ENCODE results near the gene UBE2O. TPM values are rescaled to one million over a fixed set of nuclear protein-coding genes. Genes with fewer than 3 reads are reported as not detected.

UBE2O gene
- total RNA-seq, 2 experiments from 2014 or later, result 30.5 to 31.3 TPM

DNA sequence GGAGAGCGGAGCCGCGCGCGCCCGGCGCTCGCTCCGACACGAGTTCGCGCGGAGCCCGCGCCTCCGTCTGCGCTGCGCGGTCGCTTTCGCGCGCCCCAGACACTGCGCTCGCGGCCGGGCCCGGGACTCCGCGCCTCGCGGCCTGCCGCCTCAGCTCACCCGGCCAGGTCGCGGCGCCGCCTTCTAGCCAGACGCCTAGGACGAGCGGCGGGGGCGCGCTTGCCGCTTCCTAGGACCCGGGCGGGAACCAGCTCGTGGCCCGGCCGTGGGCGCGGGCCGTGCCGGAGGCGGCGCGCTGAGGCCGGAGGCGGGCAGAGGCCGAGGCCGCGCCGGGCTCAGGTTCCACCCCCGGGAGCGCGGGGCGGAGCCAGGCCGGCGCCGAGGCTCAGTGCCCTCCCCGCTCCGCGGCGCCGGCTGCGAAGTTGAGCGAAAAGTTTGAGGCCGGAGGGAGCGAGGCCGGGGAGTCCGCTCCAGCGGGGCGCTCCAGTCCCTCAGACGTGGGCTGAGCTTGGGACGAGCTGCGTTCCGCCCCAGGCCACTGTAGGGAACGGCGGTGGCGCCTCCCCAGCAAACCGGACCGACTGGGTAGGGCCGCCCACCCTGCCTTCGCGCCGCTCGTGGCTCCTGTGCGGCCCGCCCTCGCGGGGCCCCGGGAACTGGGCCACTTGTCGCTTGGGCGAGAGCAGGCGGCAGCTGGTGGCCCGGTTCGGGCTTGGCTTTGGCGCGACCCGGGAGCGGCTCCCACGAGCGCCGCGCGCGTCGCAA lies 68.5 kb downstream of the UBE2O start, which contains the start of gene SPHK1:
Gene SPHK1, plus strand, starts transcription at position 388 of the 765 bp plus-strand sequence. CDS start 1,036 bp downstream, outside the sequence.
- ChIA-PET CTCF (interaction anchor here (0.5 to 4.8 kb wide), 20 partner anchors 8 to 1645 kb away, joined by 3 to 59 read pairs (median 4); partner anchors contain the start of genes PRPSAP1 and RHBDF2), POLR2A (interaction anchor here (0.6 to 1.1 kb wide), 2 partner anchors 31 to 65 kb away, joined by 3 to 4 read pairs; no protein-coding TSS in a partner anchor)
- Mint-ChIP-seq H3K27ac (peak within 1 kb of the TSS; percentile 86), H3K27me3 (peaks cover 2% of the 10 kb centered on the region), H3K4me1 (peaks cover 18% of the 10 kb centered on the region), H3K36me3 (ENCODE audit: low read depth) (no peaks in the 10 kb centered on the region), H3K9me3 (no peaks in the 10 kb centered on the region), H3K4me3 (peak within 1 kb of the TSS; percentile 79)
- DNase-seq, result peak; percentile 66

GRCh38 chr17:76383546-76384221 lies 69.3 kb downstream of the UBE2O start:
- H3K36me3 Mint-ChIP-seq (ENCODE audit: low read depth), result no peaks in the 10 kb centered on the region
- peaks cover 2% of the 10 kb centered on the region for H3K27me3 Mint-ChIP-seq

DNA sequence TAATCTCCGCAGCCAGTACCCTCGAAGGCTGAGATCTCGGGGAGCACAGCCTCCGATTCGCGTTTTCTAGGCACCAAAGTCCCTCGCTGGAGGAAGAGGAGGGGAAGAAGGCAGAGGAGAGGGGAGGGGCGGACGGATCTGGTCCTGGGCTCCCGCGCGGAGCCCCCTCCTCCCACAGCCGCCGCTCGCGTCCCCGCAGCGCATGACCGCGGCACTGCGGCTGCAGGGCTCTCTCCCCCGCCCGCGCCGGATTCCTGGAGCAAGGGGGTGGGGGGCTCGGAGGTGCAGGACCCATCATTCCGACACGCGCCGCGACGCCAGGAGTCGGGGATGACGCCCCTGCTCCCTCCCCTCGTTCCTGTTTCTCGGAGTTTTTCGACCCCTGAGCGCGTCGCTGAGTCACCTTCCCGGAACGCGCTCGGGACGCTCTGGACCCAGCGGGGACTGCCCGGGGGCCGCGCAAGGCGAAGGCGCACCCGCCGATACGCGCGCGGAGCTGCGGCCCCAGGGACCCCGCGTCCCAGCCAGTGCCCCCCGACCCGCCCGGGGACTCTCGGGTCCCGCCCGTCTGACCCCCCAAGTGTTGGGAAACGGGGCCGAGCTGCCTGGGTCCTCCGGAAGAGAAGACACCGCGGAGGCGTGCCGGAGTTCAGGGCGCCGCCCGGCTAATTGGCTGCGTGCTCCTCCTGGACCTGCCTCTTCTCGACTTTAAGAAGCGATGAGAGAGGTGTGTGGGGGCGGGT lies 70.0 kb downstream of the UBE2O start:
- CTCF ChIA-PET, result interaction anchor here (0.5 to 4.0 kb wide), 6 partner anchors 13 to 641 kb away, joined by 3 to 59 read pairs (median 9); partner anchors contain the start of gene PRPSAP1

More at GRCh38 chr17:76383546-76384221, 69.3 kb downstream of the UBE2O start:
- no peaks in the 10 kb centered on the region for H3K9me3 Mint-ChIP-seq
- peak; percentile 64 for DNase-seq
- ChIA-PET CTCF (interaction anchor here (0.5 to 4.8 kb wide), 10 partner anchors 7 to 370 kb away, joined by 3 to 59 read pairs (median 6); partner anchors contain the start of gene PRPSAP1), POLR2A (interaction anchor here (0.7 kb wide), 1 partner anchor 384 kb away, joined by 3 read pairs; no protein-coding TSS in a partner anchor)
- H3K4me3 Mint-ChIP-seq, result peak overlapping the region; percentile 79
- peak overlapping the region; percentile 86 for H3K27ac Mint-ChIP-seq
- peaks cover 20% of the 10 kb centered on the region for H3K4me1 Mint-ChIP-seq

GRCh38 chr17:76382351-76382802 lies 70.6 kb downstream of the UBE2O start:
- Mint-ChIP-seq H3K27me3 (peaks cover 2% of the 10 kb centered on the region), H3K9me3 (no peaks in the 10 kb centered on the region), H3K27ac (peak overlapping the region; percentile 69), H3K4me1 (peaks cover 26% of the 10 kb centered on the region), H3K4me3 (peak overlapping the region; percentile 79), H3K36me3 (ENCODE audit: low read depth) (no peaks in the 10 kb centered on the region)
- DNase-seq, result no peak
- CTCF ChIA-PET, result interaction anchor here (0.5 to 3.3 kb wide), 6 partner anchors 7 to 641 kb away, joined by 3 to 14 read pairs (median 6); partner anchors contain the start of gene PRPSAP1
- POLR2A ChIA-PET, result interaction anchor here (0.6 kb wide), 1 partner anchor 148 kb away, joined by 4 read pairs; no protein-coding TSS in a partner anchor

More for the DNA sequence above, 70.0 kb downstream of the UBE2O start:
- peaks cover 2% of the 10 kb centered on the region for H3K27me3 Mint-ChIP-seq
- peaks cover 24% of the 10 kb centered on the region for H3K4me1 Mint-ChIP-seq
- peak overlapping the region; percentile 69 for H3K27ac Mint-ChIP-seq
- DNase-seq, result peak; percentile 74
- H3K36me3 Mint-ChIP-seq (ENCODE audit: low read depth), result no peaks in the 10 kb centered on the region
- peak overlapping the region; percentile 79 for H3K4me3 Mint-ChIP-seq
- H3K9me3 Mint-ChIP-seq, result no peaks in the 10 kb centered on the region
- POLR2A ChIA-PET, result interaction anchor here (0.6 to 0.7 kb wide), 2 partner anchors 147 to 383 kb away, joined by 3 to 4 read pairs; no protein-coding TSS in a partner anchor

- Mint-ChIP-seq H3K4me1 (peaks cover 26% of the 10 kb centered on the region), H3K9me3 (no peaks in the 10 kb centered on the region), H3K36me3 (ENCODE audit: low read depth) (no peaks in the 10 kb centered on the region), H3K4me3 (peak overlapping the region; percentile 32), H3K27ac (no peak overlapping the region), H3K27me3 (peaks cover 2% of the 10 kb centered on the region)
- CTCF ChIA-PET, result interaction anchor here (0.7 to 3.9 kb wide), 8 partner anchors 8 to 151 kb away, joined by 3 to 14 read pairs (median 8); partner anchors contain the start of gene PRPSAP1
- no peak for DNase-seq
- POLR2A ChIA-PET, result interaction anchor here (0.6 kb wide), 1 partner anchor 149 kb away, joined by 4 read pairs; no protein-coding TSS in a partner anchor
These were observed 71.2 kb downstream of the UBE2O start for GRCh38 chr17:76381633-76382350.

GRCh38 chr17:76379646-76380376 lies 73.1 kb downstream of the UBE2O start:
- peaks cover 2% of the 10 kb centered on the region for H3K27me3 Mint-ChIP-seq
- H3K27ac Mint-ChIP-seq, result no peak overlapping the region
- no peak overlapping the region for H3K4me3 Mint-ChIP-seq
- CTCF ChIA-PET, result interaction anchor here (0.7 to 3.9 kb wide), 7 partner anchors 8 to 144 kb away, joined by 3 to 14 read pairs (median 9); partner anchors contain the start of gene PRPSAP1
- DNase-seq, result no peak
- POLR2A ChIA-PET, result no interaction called here
- H3K4me1 Mint-ChIP-seq, result peaks cover 14% of the 10 kb centered on the region
- H3K36me3 Mint-ChIP-seq (ENCODE audit: low read depth), result no peaks in the 10 kb centered on the region
- no peaks in the 10 kb centered on the region for H3K9me3 Mint-ChIP-seq

DNA sequence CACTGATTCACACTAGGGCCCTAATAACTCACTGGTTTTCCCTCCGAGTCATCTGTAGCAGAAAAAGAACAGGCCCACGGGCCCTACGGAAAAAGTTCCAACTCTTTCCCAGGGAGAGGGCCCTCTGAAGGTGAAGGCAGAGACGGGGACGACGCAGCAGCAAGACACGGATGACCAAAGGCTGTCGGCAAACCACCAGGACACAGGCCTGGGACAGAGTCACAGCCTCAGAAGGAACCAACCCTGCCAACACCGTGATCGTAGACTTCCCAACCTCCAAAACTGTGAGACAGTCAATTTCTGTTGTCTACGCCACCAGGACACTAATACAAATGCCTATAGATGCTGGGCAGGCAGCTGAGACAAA lies 73.7 kb downstream of the UBE2O start:
- ChIA-PET CTCF (interaction anchor here (2.1 to 3.9 kb wide), 2 partner anchors 16 to 26 kb away, joined by 9 to 11 read pairs; partner anchors contain the start of gene PRPSAP1), POLR2A (no interaction called here)
- Mint-ChIP-seq H3K4me1 (peaks cover 14% of the 10 kb centered on the region), H3K36me3 (ENCODE audit: low read depth) (no peaks in the 10 kb centered on the region), H3K4me3 (no peak overlapping the region), H3K27me3 (peaks cover 2% of the 10 kb centered on the region), H3K9me3 (no peaks in the 10 kb centered on the region), H3K27ac (no peak overlapping the region)
- no peak for DNase-seq

DNA sequence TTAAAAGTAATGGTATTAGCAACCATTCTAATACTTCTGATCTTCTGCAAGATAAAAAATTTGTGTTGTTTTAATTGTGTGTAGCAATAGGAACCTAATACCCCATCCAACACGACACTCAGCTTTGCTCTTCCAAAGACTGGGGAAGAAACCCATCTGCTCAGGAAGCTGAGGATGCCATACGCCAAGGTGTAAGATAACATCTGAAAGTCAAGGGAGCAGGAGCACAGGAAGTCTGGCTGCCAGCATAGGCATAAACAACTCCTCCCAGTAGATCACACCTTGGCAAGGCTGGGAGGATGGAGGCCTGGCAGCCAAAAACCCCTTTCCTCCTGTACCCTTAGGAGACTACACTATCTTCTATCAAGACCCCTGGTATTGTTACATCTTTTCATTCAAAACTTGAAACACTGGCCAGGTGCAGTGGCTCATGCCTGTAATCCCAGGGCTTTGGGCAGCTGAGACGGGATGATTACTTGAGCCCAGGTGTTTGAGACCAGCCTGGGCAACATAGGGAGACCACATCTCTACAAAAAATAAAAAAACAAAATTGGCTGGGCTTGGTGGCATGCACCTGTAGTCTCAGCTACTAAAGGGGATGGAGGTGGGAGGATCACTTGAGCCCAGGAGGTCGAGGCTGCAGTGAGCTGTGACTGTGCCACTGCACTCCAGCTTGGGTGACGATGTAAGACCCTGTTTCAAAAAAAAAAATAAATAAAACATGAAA lies 74.2 kb downstream of the UBE2O start:
- CTCF ChIA-PET, result interaction anchor here (3.9 kb wide), 1 partner anchor 16 kb away, joined by 11 read pairs; no protein-coding TSS in a partner anchor
- Mint-ChIP-seq H3K27ac (no peak overlapping the region), H3K4me1 (peaks cover 13% of the 10 kb centered on the region), H3K36me3 (ENCODE audit: low read depth) (no peaks in the 10 kb centered on the region), H3K9me3 (no peaks in the 10 kb centered on the region), H3K27me3 (peaks cover 2% of the 10 kb centered on the region), H3K4me3 (no peak overlapping the region)
- POLR2A ChIA-PET, result no interaction called here
- DNase-seq, result no peak

GRCh38 chr17:76376318-76377133 lies 76.4 kb downstream of the UBE2O start:
- POLR2A ChIA-PET, result no interaction called here
- H3K4me1 Mint-ChIP-seq, result peaks cover 8% of the 10 kb centered on the region
- H3K27me3 Mint-ChIP-seq, result no peaks in the 10 kb centered on the region
- CTCF ChIA-PET, result interaction anchor here (2.6 kb wide), 1 partner anchor 8 kb away, joined by 11 read pairs; the partner anchor contains the start of gene SPHK1
- DNase-seq, result no peak
- no peaks in the 10 kb centered on the region for H3K36me3 Mint-ChIP-seq (ENCODE audit: low read depth)
- H3K27ac Mint-ChIP-seq, result no peak overlapping the region
- H3K4me3 Mint-ChIP-seq, result no peak overlapping the region
- H3K9me3 Mint-ChIP-seq, result no peaks in the 10 kb centered on the region

All from activated CD4-positive, alpha-beta T cell treated with anti-CD3 and anti-CD28 coated beads, Interleukin-2, amount 10 ng/mL, durations not matched to agents 7 days and 5 days (primary cell).